ENCODE results near the gene AKR7A2. TPM values are rescaled to one million over a fixed set of nuclear protein-coding genes. Genes with fewer than 3 reads are reported as not detected.
"Not testable (repeated sequence)": the region's sequence is repeated elsewhere in the genome, so short reads cannot be mapped to it uniquely, and the experiment has no call there.

The AKR7A2 gene
- polyA plus RNA-seq, 1 experiment, result 47.5 TPM

DNA sequence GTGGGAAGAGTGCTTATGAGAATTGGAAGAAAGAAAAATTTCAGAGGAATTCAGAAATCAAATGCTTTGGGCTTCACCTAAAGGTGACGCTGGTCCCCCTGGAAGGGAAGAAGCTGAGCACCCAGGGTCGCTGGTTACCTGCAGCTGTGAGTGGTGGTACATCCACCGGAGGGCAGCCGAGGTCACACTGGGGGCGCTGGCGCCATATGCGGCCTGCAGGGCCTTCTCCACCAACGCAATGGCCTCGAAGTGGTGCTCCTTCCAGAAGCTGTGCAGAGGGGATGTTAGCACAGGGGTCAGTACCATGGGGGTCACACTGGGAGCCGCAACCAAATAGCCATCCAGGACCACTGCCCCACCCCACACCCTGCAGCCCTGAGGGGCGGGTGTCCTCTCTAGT, 6.1 kb downstream of the AKR7A2 start:
- no peak overlapping the region for H3K27ac ChIP-seq (ENCODE audit: low read depth, low read length)
- CTCF ChIA-PET, result interaction anchor here (0.5 kb wide), 1 partner anchor 11 kb away, joined by 7 read pairs; no protein-coding TSS in a partner anchor
- no peak for TF ChIP-seq CTCF (IDR thresholded peaks at IDR 0.05; ENCODE audit: low read depth, low read length)
- POLR2A ChIA-PET, result no interaction called here
- DNase-seq (ENCODE audit: low read depth, low spot score), result no peak
- no peaks in the 10 kb centered on the region for H3K9me3 ChIP-seq (ENCODE audit: control insufficient read depth, insufficient read depth, low read length)
- H3K27me3 ChIP-seq (ENCODE audit: control insufficient read depth, insufficient read depth, low read length), result no peaks in the 10 kb centered on the region
- H3K4me3 ChIP-seq (ENCODE audit: low read depth, low read length), result no peak overlapping the region

DNA sequence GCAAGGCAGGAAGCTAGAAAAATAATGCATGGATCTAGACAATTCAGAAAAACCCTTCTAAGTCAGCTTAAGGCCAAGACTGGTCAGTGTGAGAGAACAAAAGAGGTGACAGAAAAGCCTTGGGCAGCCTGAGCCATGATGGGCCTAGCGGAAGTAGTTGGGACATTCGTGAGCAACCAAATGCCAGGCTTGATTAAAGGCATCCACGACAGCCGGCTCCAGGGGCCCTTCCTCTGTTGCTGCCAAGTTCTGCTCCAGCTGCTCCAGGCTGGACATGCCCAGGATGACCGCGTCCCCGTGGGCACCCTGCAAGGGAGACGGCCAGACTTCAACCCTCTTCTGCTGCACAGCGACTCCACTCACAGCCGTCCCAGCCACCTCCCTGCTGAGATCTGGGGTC, 7.9 kb downstream of the AKR7A2 start:
- H3K27me3 ChIP-seq (ENCODE audit: control insufficient read depth, insufficient read depth, low read length); CTCF ChIA-PET; H3K4me3 ChIP-seq (ENCODE audit: low read depth, low read length); H3K9me3 ChIP-seq (ENCODE audit: control insufficient read depth, insufficient read depth, low read length); H3K27ac ChIP-seq (ENCODE audit: low read depth, low read length); DNase-seq (ENCODE audit: low read depth, low spot score): not testable (repeated sequence)
- POLR2A ChIA-PET, result interaction anchor here (0.5 to 0.7 kb wide), 2 partner anchors 12 to 347 kb away, joined by 4 to 5 read pairs; no protein-coding TSS in a partner anchor

DNA sequence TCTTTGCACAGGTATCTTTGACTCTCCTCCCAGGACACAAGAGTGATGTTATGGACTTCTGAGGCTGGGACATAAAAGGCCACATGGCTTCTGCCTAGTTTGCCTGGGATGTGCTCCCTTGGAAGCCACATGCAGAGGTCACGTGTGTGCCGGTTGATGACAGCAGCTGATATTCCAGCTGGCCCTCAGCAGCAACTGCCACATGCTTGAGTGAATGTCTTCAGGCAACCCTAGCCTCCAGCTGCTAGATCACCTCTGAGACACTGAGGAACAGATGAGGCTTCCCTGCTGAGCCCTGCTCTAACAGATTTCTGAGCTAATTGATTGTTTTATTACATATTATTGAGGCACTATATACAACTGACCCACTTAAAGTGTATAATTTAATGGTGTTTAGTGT, 11.7 kb downstream of the AKR7A2 start:
- ChIA-PET POLR2A (no interaction called here), CTCF (no interaction called here)
- H3K27ac ChIP-seq (ENCODE audit: low read depth, low read length), result no peak overlapping the region
- H3K4me3 ChIP-seq (ENCODE audit: low read depth, low read length), result no peak overlapping the region
- peaks cover 7% of the 10 kb centered on the region for H3K9me3 ChIP-seq (ENCODE audit: control insufficient read depth, insufficient read depth, low read length)
- no peak for TF ChIP-seq CTCF (IDR thresholded peaks at IDR 0.05; ENCODE audit: low read depth, low read length)
- no peaks in the 10 kb centered on the region for H3K27me3 ChIP-seq (ENCODE audit: control insufficient read depth, insufficient read depth, low read length)
- DNase-seq (ENCODE audit: low read depth, low spot score), result no peak

DNA sequence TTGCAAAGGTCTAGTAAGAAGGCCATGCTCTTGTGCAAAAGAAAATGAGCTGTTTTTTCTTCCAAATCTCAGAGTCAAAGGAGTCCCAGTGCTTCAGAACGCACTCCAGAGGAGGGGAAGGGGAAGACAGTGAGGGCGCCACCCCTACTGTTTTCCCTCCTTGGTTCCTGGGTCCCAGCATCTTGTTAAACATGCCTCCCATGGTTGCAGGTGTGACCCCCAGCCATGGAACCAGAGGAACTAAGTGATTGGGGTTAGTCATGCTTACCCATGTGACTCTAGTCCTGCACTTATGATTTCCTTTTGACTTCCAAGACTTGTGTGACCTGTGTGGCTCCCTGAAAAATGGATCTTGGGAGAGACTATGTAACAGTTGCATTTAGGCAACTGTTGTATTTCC, 17.3 kb downstream of the AKR7A2 start:
- POLR2A ChIA-PET, result no interaction called here
- no peaks in the 10 kb centered on the region for H3K27me3 ChIP-seq (ENCODE audit: control insufficient read depth, insufficient read depth, low read length)
- TF ChIP-seq CTCF (IDR thresholded peaks at IDR 0.05; ENCODE audit: low read depth, low read length), result no peak
- no peak overlapping the region for H3K27ac ChIP-seq (ENCODE audit: low read depth, low read length)
- no peak overlapping the region for H3K4me3 ChIP-seq (ENCODE audit: low read depth, low read length)
- peaks cover 27% of the 10 kb centered on the region for H3K9me3 ChIP-seq (ENCODE audit: control insufficient read depth, insufficient read depth, low read length)
- no peak for DNase-seq (ENCODE audit: low read depth, low spot score)
- CTCF ChIA-PET, result no interaction called here

- H3K4me3 ChIP-seq (ENCODE audit: low read depth, low read length), result no peak overlapping the region
- CTCF ChIA-PET, result no interaction called here
- no peaks in the 10 kb centered on the region for H3K27me3 ChIP-seq (ENCODE audit: control insufficient read depth, insufficient read depth, low read length)
- no peak for TF ChIP-seq CTCF (IDR thresholded peaks at IDR 0.05; ENCODE audit: low read depth, low read length)
- DNase-seq (ENCODE audit: low read depth, low spot score), result no peak
- no peak overlapping the region for H3K27ac ChIP-seq (ENCODE audit: low read depth, low read length)
- H3K9me3 ChIP-seq (ENCODE audit: control insufficient read depth, insufficient read depth, low read length), result peaks cover 11% of the 10 kb centered on the region
- POLR2A ChIA-PET, result no interaction called here
Observed at GRCh38 chr1:19289244-19289643, 22.7 kb downstream of the AKR7A2 start.

DNA sequence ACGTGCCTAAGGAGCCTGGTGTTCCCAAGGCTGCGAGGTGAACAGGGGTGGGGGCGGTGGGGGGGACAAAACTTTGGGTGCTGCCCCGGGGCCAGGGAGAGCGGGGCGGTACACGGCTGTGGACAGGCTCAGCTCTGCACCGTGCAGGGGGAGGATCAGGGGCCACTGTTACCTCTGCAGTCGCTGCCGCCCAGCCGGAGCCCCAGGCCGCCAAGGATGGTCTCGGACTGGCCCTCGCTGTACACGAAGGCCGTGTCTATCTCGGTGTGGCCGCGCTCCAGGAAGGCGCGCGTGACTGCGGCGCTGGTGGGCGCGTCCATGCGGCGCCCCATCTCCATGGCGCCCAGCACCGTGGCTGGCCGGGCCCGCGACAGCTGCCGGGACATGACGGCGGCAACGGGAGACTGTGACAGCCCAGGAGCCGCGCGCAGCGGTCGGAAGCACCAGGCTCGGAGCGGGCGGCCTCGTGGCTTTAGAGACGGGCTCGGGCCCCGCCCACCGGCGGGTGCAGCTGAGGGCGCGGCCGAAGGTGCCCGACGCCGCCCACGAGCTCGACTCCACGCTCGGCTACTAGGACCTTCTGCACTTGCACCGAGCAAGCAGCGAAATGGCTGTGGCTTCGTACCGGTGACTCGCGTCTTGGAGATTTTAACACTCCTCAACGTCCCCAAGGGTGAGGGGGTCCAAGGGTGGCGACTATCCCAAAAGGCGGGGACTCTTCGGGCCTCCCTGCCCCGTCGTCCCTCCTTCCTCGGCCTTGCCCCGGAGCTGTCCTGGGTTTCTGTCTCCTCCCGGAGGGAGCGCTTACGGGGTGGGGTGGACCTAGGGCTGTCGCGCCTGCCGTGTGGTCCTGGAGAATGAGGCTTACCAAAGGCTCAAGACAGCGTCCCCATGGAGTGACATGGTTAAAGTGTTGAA, 23.4 kb downstream of the AKR7A2 start, which contains the start of gene AKR7A3:
AKR7A3 (minus strand) TSS at position 447 of the 918 bp plus-strand sequence; CDS start at position 386, 61 bp downstream.
- CTCF ChIA-PET; DNase-seq (ENCODE audit: low read depth, low spot score): not testable (repeated sequence)

More for the DNA sequence above, 23.4 kb downstream of the AKR7A2 start, which contains the start of gene AKR7A3:
- H3K27me3 ChIP-seq (ENCODE audit: control insufficient read depth, insufficient read depth, low read length); H3K27ac ChIP-seq (ENCODE audit: low read depth, low read length); POLR2A ChIA-PET; H3K9me3 ChIP-seq (ENCODE audit: control insufficient read depth, insufficient read depth, low read length): not testable (repeated sequence)
- H3K4me3 ChIP-seq (ENCODE audit: low read depth, low read length), result peak within 1 kb of the TSS; percentile 43
